ENCODE results near the gene MIER2.

DNA sequence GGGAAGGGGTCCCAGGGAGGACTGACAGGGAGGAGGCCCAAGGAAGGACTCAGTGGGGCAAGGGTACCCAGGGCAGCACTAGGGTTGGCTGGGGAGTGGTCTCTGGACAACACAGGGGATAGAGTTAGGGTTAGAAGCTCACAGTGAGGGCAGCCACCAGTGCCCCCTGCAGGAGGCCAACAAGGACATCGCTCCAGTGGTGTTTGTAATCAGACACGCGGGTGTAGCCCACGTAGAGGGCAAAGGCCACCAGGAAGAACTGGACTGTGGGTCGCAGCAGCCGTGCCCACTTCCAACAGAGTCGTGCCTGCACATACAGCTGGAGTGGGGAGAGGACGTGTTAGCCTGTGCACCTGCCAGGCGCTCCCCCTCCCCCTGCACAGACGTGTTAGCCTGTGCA is 62.6 kb downstream of the MIER2 start:
- TF ChIP-seq, protein P1, sequence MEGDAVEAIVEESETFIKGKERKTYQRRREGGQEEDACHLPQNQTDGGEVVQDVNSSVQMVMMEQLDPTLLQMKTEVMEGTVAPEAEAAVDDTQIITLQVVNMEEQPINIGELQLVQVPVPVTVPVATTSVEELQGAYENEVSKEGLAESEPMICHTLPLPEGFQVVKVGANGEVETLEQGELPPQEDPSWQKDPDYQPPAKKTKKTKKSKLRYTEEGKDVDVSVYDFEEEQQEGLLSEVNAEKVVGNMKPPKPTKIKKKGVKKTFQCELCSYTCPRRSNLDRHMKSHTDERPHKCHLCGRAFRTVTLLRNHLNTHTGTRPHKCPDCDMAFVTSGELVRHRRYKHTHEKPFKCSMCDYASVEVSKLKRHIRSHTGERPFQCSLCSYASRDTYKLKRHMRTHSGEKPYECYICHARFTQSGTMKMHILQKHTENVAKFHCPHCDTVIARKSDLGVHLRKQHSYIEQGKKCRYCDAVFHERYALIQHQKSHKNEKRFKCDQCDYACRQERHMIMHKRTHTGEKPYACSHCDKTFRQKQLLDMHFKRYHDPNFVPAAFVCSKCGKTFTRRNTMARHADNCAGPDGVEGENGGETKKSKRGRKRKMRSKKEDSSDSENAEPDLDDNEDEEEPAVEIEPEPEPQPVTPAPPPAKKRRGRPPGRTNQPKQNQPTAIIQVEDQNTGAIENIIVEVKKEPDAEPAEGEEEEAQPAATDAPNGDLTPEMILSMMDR (conservative IDR thresholded peaks at IDR 0.05), result no peak
- TF ChIP-seq ZFX (IDR thresholded peaks at IDR 0.05), result no peak
